ENCODE measurements around the gene RRP1B. TPM values are rescaled to one million over a fixed set of nuclear protein-coding genes. Genes with fewer than 3 reads are reported as not detected.

Gene RRP1B
- total RNA-seq, 2 experiments from 2014 or later, result 43.3 to 43.7 TPM

GRCh38 chr21:43731891-43732711 lies 72.7 kb downstream of the RRP1B start:
- H3K4me1 Mint-ChIP-seq, result peaks cover 65% of the 10 kb centered on the region
- POLR2A ChIA-PET, result no interaction called here
- CTCF ChIA-PET, result no interaction called here

GRCh38 chr21:43733060-43733459 lies 73.7 kb downstream of the RRP1B start:
- Mint-ChIP-seq H3K27me3 (no peaks in the 10 kb centered on the region), H3K27ac (no peak overlapping the region), H3K4me1 (peaks cover 56% of the 10 kb centered on the region), H3K36me3 (ENCODE audit: low read depth) (peaks cover 7% of the 10 kb centered on the region), H3K9me3 (no peaks in the 10 kb centered on the region), H3K4me3 (no peak overlapping the region)
- ChIA-PET POLR2A (interaction anchor here (1.6 kb wide), 1 partner anchor 13 kb away, joined by 5 read pairs; no protein-coding TSS in a partner anchor), CTCF (no interaction called here)
- DNase-seq, result no peak

More at GRCh38 chr21:43731891-43732711, 72.7 kb downstream of the RRP1B start:
- no peak overlapping the region for H3K4me3 Mint-ChIP-seq
- no peak overlapping the region for H3K27ac Mint-ChIP-seq
- no peaks in the 10 kb centered on the region for H3K27me3 Mint-ChIP-seq
- no peaks in the 10 kb centered on the region for H3K9me3 Mint-ChIP-seq
- peaks cover 7% of the 10 kb centered on the region for H3K36me3 Mint-ChIP-seq (ENCODE audit: low read depth)
- DNase-seq, result no peak

- Mint-ChIP-seq H3K27ac (no peak overlapping the region), H3K27me3 (no peaks in the 10 kb centered on the region), H3K4me1 (peaks cover 50% of the 10 kb centered on the region), H3K36me3 (ENCODE audit: low read depth) (peaks cover 7% of the 10 kb centered on the region), H3K9me3 (no peaks in the 10 kb centered on the region), H3K4me3 (no peak overlapping the region)
- ChIA-PET CTCF (no interaction called here), POLR2A (interaction anchor here (1.6 kb wide), 1 partner anchor 14 kb away, joined by 5 read pairs; no protein-coding TSS in a partner anchor)
- no peak for DNase-seq
Observed at GRCh38 chr21:43733529-43734071, 74.2 kb downstream of the RRP1B start.

- Mint-ChIP-seq H3K4me3 (no peak overlapping the region), H3K9me3 (no peaks in the 10 kb centered on the region), H3K27ac (no peak overlapping the region), H3K27me3 (no peaks in the 10 kb centered on the region), H3K36me3 (ENCODE audit: low read depth) (peaks cover 7% of the 10 kb centered on the region), H3K4me1 (peaks cover 44% of the 10 kb centered on the region)
- no peak for DNase-seq
- ChIA-PET CTCF (no interaction called here), POLR2A (interaction anchor here (1.6 kb wide), 1 partner anchor 14 kb away, joined by 5 read pairs; no protein-coding TSS in a partner anchor)
Observed at GRCh38 chr21:43734131-43734927, 75.0 kb downstream of the RRP1B start.

- Mint-ChIP-seq H3K9me3 (no peaks in the 10 kb centered on the region), H3K4me1 (peaks cover 38% of the 10 kb centered on the region), H3K4me3 (no peak overlapping the region), H3K27ac (no peak overlapping the region), H3K36me3 (ENCODE audit: low read depth) (peaks cover 7% of the 10 kb centered on the region), H3K27me3 (no peaks in the 10 kb centered on the region)
- CTCF ChIA-PET, result no interaction called here
- no peak for DNase-seq
- POLR2A ChIA-PET, result no interaction called here
Observed at GRCh38 chr21:43734928-43735229, 75.5 kb downstream of the RRP1B start.

GRCh38 chr21:43735236-43736091 lies 76.1 kb downstream of the RRP1B start:
- Mint-ChIP-seq H3K4me3 (no peak overlapping the region), H3K27ac (no peak overlapping the region), H3K9me3 (no peaks in the 10 kb centered on the region), H3K36me3 (ENCODE audit: low read depth) (peaks cover 7% of the 10 kb centered on the region), H3K4me1 (peaks cover 35% of the 10 kb centered on the region), H3K27me3 (no peaks in the 10 kb centered on the region)
- DNase-seq, result no peak
- ChIA-PET POLR2A (no interaction called here), CTCF (interaction anchor here (1.5 kb wide), 1 partner anchor 7 kb away, joined by 3 read pairs; no protein-coding TSS in a partner anchor)

- no peaks in the 10 kb centered on the region for H3K9me3 Mint-ChIP-seq
- ChIA-PET POLR2A (no interaction called here), CTCF (interaction anchor here (1.5 kb wide), 1 partner anchor 8 kb away, joined by 3 read pairs; no protein-coding TSS in a partner anchor)
- no peak overlapping the region for H3K4me3 Mint-ChIP-seq
- no peak overlapping the region for H3K27ac Mint-ChIP-seq
- DNase-seq, result no peak
- no peaks in the 10 kb centered on the region for H3K27me3 Mint-ChIP-seq
- H3K36me3 Mint-ChIP-seq (ENCODE audit: low read depth), result peaks cover 5% of the 10 kb centered on the region
- peaks cover 35% of the 10 kb centered on the region for H3K4me1 Mint-ChIP-seq
Observed at GRCh38 chr21:43736224-43736883, 77.0 kb downstream of the RRP1B start.

- POLR2A ChIA-PET, result interaction anchor here (1.3 kb wide), 1 partner anchor 8 kb away, joined by 5 read pairs; no protein-coding TSS in a partner anchor
- H3K9me3 Mint-ChIP-seq, result no peaks in the 10 kb centered on the region
- peaks cover 33% of the 10 kb centered on the region for H3K4me1 Mint-ChIP-seq
- H3K27ac Mint-ChIP-seq, result no peak overlapping the region
- H3K4me3 Mint-ChIP-seq, result no peak overlapping the region
- H3K36me3 Mint-ChIP-seq (ENCODE audit: low read depth), result peaks cover 3% of the 10 kb centered on the region
- CTCF ChIA-PET, result interaction anchor here (1.5 kb wide), 1 partner anchor 9 kb away, joined by 3 read pairs; no protein-coding TSS in a partner anchor
- no peak for DNase-seq
- no peaks in the 10 kb centered on the region for H3K27me3 Mint-ChIP-seq
Observed at GRCh38 chr21:43737158-43737950, 78.0 kb downstream of the RRP1B start.

GRCh38 chr21:43739621-43740435 lies 80.5 kb downstream of the RRP1B start:
- POLR2A ChIA-PET, result interaction anchor here (0.6 kb wide), 1 partner anchor 49 kb away, joined by 4 read pairs; the partner anchor contains the start of gene RRP1
- peaks cover 6% of the 10 kb centered on the region for H3K36me3 Mint-ChIP-seq (ENCODE audit: low read depth)
- H3K27me3 Mint-ChIP-seq, result no peaks in the 10 kb centered on the region
- H3K4me3 Mint-ChIP-seq, result no peak overlapping the region
- peaks cover 15% of the 10 kb centered on the region for H3K4me1 Mint-ChIP-seq
- H3K9me3 Mint-ChIP-seq, result no peaks in the 10 kb centered on the region
- no peak for DNase-seq
- CTCF ChIA-PET, result no interaction called here
- H3K27ac Mint-ChIP-seq, result no peak overlapping the region

- Mint-ChIP-seq H3K27ac (no peak overlapping the region), H3K36me3 (ENCODE audit: low read depth) (peaks cover 10% of the 10 kb centered on the region), H3K27me3 (no peaks in the 10 kb centered on the region), H3K4me1 (peaks cover 12% of the 10 kb centered on the region), H3K9me3 (no peaks in the 10 kb centered on the region), H3K4me3 (no peak overlapping the region)
- DNase-seq, result peak; percentile 42
- CTCF ChIA-PET, result no interaction called here
- POLR2A ChIA-PET, result interaction anchor here (0.6 kb wide), 1 partner anchor 48 kb away, joined by 4 read pairs; the partner anchor contains the start of gene RRP1
Observed at GRCh38 chr21:43740497-43741156, 81.3 kb downstream of the RRP1B start.

Data from activated CD4-positive, alpha-beta memory T cell treated with anti-CD3 and anti-CD28 coated beads, Interleukin-2, amount 10 ng/mL, durations not matched to agents 7 days and 5 days (primary cell).